Right lobe of liver (tissue), 4 donors: ENCODE measurements around the gene DHCR24.

Experiments used
- POLR2A ChIP-seq: fragments of 450-650 bp; IDR thresholded peaks from one replicate; pipeline ENCODE4 v1.6.1; 2017; ENCODE audit warnings: antibody characterized with exemption, mild to moderate bottlenecking
- TF ChIP-seq, protein P1 (sequence below), 4 donors: fragments of 200-600 bp in 3 of 4; fragments of 450-650 bp in 1 of 4; IDR thresholded peaks; one replicate each; pipeline versions ENCODE4 v1.5.1 to v1.8.0; 2016 to 2022; ENCODE audit warnings: antibody characterized with exemption in 4 of 4, mild to moderate bottlenecking in 2 of 4
- donor health status: DM: no; HTN: no; CAD: no.
- donor health status: DM: no; HTN: no; CAD: no.
- donor health status: DM: no; HTN: yes; CAD: no.

DNA sequence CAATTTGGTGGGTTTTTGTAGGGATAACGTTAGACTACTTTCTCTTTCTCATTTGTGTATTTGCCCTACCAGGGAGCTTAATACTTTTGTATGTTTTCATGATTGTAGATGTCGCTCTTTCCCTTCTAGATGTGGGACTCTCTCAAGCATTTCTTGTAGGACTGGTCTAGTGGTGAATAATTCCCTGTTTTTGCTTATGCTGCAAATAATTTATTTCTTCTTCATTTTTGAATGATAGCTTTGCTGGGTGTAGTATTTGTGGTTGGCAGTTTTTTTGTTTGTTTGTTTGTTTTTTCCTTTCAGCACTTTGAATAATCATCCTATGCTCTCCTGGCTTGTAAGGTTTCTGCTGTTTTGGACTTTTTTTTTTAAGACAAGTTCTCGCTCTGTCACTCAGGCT lies 63.3 kb downstream of the DHCR24 start:
- TF ChIP-seq, protein P1, sequence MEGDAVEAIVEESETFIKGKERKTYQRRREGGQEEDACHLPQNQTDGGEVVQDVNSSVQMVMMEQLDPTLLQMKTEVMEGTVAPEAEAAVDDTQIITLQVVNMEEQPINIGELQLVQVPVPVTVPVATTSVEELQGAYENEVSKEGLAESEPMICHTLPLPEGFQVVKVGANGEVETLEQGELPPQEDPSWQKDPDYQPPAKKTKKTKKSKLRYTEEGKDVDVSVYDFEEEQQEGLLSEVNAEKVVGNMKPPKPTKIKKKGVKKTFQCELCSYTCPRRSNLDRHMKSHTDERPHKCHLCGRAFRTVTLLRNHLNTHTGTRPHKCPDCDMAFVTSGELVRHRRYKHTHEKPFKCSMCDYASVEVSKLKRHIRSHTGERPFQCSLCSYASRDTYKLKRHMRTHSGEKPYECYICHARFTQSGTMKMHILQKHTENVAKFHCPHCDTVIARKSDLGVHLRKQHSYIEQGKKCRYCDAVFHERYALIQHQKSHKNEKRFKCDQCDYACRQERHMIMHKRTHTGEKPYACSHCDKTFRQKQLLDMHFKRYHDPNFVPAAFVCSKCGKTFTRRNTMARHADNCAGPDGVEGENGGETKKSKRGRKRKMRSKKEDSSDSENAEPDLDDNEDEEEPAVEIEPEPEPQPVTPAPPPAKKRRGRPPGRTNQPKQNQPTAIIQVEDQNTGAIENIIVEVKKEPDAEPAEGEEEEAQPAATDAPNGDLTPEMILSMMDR (IDR thresholded peaks at IDR 0.05): no peak
- no peak for TF ChIP-seq POLR2A
